Hematopoietic multipotent progenitor cell treated with erythropoietin and hydrocortisone succinate and interleukin-3 and kit ligand, for 8 days (in vitro differentiated cells): ENCODE data around the gene RASL10A.
A peak's percentile ranks its signal among the peaks of the same experiment; 100 is the strongest.
"Not testable (repeated sequence)": the region's sequence is repeated elsewhere in the genome, so short reads cannot be mapped to it uniquely, and the experiment has no call there.

Experiments
- DNase-seq: peaks from one replicate; pipeline ENCODE4 v3.0.0-alpha.2; 2015

The RASL10A gene, protein sequence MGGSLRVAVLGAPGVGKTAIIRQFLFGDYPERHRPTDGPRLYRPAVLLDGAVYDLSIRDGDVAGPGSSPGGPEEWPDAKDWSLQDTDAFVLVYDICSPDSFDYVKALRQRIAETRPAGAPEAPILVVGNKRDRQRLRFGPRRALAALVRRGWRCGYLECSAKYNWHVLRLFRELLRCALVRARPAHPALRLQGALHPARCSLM

DNA sequence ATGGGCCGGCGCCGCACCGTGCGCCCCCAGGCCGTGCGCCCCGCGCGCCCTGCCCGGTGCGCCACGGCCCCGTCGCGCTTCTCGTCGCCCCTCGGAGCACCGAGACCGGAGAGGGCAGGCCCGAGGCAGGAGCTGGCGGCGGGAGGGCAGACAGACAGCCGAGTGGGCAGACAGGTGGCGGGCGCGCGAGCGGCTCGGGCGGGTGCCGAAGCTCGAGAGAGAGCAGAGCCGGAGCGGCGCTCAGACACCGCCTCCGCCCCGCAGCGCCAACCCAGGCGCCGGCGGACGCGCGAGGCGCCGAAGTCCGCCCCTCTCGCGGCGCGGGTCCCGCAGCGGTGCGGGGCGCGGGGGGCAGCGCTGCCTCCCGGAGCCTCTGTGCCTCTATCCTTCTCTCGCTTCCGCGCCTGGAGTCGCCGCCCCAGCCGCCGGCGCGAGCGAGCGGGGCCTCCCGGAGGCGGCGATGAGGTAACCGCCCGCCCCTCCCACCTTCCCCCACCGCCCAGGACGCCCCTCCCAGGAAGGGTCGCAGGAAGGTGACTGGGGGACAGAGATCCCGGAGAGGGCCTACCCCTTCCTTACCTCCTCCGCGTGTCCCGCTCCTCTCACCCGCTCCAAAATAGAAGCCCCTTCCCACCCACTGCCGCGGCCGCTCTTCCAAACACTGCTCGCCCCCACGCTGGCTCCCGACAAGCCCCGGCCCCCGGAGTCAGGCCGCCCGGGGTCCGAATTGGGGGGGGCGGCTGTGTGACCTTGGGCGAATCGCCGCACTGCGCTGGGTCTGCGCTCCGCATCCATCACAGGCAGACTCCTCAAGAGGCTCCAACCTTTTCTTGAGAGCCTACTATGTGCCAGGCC, at the start of gene RASL10A:
Gene RASL10A, minus strand, starts transcription at position 412 of the 855 bp plus-strand sequence. CDS start 451 bp downstream, outside the sequence.
- DNase-seq: no peak

DNA sequence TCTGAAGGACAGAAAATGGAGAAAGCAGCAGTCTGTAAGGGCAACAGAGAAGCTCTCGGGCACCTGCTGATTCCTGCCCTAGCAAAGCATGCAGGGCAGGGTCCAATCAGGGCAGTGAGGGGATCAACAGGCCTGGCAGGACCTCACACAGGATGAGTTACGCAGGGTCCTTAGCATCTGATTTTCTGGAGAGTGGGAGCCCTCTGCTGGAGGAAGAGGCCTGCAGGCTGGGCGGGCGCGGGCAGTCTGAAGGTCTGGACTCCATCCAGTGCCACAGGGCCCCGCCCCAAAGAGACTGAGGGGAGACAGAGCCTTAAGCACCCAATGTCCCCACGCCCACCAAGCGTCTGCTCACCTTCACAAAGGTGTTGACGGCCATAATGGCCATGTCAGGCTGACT, 44.0 kb upstream of the RASL10A start:
- peak; percentile 61 for DNase-seq

DNA sequence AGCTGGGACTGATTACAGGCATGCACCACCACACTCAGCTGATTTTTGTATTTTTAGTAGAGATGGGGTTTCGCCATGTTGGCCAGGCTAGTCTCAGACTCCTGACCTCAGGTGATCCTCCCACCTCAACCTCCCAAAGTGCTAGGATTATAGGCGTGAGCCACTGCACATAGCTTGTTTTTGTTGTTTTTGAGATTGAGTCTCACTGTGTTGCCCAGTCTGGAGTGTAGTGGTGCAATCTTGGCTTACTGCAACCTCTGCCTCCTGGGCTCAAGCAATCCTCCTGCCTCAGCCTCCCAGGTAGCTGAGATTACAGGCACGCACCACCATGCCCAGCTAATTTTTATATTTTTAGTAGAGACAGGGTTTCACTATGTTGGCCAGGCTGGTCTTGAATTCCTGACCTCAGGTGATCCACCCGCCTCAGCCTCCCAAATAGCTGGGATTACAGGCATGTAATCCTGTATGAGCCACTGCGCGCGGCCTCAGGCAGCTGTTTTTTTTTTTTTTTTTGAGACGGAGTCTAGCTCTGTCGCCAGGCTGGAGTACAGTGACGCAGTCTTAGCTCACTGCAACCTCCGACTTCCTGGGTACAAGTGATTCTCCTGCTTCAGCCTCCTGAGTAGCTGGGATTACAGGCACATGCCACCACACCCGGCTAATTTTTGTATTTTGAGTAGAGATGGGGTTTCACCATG, 41.8 kb upstream of the RASL10A start:
- DNase-seq: not testable (repeated sequence)

DNA sequence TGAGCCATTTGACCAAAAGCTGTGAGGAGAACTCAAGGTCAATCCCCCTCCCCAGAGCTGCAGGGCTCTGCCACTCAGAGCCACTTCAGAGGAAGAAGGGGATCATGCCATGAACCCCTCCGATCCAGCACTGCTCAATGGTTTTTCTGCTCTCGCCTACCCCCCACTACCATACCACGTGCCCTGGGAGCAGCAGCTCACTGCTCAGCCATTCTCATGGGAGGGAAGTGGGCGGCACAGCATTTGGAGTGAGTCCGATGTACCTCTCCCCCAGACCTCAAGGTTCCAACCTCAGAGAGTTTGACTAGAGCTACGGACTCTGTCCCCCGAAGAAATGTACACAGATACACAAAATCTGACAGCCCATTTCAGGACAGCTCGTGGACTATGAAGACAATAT, 38.4 kb upstream of the RASL10A start:
- no peak for DNase-seq

DNA sequence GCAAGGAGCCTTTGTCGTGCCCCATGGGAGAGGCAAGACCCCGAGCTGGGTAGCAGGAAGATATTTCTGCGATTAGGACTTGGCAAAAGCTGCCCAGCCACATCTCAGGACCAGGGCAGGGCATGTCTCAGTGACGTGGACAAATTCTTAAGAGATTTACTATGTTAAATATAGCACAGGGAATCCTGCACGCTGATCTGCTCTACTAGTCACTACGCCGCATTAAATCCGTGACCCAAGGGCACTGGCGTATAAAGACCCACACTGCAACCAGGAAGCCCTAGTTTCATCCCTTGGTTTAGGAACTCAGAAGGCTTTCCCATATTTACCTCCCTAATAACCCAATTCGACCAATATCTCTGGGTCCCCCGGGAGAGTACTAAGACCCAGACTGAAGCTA, 37.8 kb upstream of the RASL10A start:
- no peak for DNase-seq

DNA sequence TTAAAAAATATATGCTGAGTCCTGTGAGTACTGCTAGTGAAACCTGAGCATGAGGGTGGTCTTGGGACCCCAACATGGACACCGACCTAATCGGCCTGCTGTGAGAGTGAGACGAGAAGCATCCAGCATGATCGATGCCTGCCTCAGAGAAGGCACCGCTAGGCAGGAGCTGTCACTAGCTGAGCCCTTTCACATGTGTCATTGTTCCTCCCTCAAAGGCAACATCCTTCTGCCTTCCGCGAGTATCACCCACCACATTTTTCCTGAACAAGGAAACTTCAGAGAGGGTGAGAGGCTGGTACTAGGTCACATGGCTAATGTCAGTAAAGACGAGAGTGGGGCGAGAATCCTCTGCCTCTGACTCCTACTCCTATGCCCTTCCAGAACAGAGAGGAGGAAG, 37.3 kb upstream of the RASL10A start:
- no peak for DNase-seq

DNA sequence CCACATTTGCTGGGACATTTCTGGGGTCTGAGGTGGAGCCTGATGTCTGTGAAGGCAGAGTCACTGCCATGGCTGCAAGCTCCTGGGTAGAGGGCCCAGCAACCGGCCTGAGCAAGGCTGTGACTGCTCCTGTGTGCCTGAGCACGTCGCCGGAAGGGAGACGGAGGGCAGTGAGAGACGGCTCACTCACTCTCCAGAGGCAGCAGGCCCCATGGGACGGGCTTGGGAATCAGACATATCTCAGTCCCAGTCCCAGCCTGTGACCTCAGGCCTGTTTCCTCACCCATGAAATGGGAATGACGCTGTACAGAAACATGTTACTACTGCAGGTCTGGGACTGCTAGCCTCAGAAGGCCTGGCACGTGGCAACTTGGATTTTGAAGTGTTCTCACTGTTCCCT, 36.4 kb upstream of the RASL10A start:
- DNase-seq: no peak

DNA sequence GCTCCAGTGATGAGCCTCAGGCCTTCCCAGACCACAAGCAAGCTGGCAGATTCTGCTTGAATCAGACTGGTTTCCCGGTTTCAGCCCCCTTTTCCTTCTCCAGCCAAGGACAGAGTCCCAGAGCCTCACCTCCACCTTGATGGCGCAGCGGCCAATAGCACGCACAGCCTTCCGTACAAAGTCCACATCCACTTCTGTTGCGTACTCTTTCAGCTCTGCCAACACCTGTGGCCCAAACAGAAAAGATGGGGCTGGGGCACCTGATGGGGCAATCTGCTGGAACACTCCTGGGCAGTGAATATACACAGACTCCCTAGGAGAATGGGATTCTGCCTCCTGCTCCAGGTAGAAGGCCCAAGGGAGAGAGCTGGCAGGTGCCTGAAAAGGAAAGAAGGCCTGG, 35.5 kb upstream of the RASL10A start:
- DNase-seq: no peak

DNA sequence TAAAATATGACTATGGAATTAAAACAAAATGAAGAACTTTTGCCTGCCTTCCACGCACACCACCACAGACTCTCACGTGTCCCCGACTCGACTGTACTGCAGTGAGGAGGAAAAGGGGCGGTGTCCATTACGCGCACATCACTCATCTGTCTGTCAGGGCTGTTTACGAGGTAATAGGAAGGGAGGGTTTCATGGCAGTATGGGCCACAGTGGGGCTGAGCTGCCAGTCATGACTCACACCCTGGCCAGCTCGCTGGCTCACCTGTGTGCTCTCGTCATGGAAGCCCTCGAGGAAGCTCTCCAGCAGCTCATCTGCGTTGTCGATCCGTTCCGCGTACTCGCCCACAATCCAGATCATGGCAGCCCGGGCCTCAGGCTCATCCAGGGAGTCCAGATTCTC, 33.5 kb upstream of the RASL10A start:
- no peak for DNase-seq

DNA sequence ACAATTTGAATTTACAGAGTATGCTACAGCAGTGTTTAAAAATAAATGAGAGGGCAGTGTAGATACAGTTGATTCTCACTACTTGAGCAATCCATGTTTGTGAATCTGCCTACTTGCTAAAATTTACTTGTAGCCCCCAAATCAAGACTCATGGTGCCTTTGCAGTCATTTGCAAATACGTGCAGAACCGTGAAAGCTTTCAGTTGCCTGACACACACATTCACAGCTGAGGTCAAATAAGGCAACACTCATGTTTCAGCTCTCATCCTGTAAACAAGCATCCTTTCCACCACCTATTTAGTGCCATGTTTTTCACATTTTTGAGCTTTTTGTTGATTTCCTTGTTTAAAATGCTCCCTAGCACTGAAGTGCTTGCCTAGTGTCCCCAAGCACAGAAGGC, 32.5 kb upstream of the RASL10A start:
- DNase-seq: no peak

DNA sequence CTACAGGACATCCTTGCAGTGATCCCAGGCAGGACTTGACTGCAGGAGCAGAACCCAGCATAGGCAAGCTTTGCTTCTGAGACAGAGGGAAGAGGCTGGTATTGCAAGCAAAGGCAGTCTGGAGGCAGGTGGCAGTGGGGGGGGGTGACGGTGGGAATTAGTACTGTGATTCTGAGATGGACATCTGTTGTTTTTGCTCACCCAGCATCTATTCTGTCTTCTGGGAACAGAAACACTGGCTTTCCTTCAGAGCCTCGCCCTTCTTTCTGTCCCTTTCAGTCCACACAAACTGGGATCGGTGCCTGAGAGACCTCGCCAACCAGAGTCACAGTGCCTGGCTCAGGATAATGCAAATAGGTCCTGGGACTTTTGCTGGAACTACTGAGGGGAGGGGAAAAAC, 31.2 kb upstream of the RASL10A start:
- DNase-seq: no peak

DNA sequence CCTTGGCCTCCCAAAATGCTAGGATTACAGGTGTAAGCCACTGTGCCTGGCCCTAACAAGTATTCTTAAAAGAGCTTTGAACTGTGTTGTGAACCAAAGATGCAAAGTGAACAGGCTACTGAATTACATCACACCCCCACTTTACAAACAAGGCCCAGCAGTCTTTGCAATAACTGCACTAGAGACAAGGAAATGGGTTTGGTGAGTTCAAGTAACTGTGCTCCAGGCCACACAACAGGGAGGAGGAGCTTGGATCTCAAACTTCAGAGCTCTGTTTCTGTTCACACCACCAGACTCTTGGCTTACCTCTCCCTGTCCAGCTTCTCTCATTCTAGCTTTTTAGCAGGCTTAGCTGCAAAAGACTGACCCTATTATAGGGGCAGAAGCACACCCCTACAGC, 30.4 kb upstream of the RASL10A start:
- no peak for DNase-seq

DNA sequence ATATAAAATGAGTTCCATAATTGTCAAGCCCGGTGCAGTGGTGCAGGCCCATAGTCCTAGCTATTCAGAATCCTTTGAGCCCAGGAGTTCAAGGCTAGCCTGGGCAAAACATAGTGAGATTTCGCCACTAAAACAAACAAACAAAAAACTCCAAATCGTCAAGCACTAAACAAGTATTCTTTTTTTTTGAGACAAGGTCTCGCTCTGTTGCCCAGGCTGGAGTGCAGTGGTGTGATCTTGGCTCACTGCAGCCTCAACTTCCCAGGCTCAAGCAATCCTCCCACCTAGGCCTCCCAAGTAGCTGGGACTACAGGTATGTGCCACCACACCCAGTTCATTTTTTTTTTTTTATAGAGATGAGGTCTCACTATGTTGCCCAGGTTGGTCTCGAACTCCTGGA, 29.4 kb upstream of the RASL10A start:
- DNase-seq: not testable (repeated sequence)

DNA sequence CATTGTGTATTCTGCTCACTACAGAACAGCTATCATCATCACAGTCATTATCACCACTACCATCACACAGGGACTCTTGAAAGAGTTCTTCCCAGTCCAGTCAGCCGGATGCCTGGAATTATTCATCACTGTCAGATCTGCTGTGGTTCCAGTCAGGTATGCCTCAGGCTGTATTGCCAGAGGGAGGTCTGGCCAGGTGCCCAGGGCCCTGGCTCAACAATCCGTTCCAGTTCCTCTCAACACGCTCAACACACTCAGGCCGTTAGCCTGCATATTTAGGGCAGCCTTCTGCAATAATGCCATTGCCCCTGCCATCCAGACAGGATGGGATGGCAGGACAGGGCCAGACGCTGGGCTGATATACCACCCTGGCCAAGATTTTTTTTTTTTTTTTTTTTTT, 28.6 kb upstream of the RASL10A start:
- no peak for DNase-seq

DNA sequence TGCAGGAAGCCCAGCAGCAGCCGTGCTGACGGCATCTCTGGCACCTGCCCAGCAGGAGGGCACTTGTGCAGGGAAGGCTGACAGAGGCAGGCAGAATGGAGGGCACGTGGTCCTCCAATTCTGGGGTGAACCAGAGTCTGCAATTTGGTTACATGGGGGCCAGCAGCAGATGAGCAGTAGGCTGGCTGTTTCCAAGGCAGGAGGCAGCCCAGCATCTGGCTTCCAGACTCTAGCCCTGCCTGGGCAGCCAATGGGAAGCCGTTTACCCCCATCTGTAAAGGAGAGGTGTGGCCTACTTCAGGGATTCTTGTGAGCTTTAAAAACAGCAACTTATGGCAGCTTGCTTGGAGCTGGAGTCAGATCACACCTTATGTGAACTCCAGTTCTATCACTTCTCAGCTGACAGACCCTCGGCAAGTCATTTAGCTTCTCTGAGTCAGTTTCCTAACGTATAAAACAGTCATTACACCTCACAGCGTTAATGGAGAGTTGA, 27.9 kb upstream of the RASL10A start:
- no peak for DNase-seq

DNA sequence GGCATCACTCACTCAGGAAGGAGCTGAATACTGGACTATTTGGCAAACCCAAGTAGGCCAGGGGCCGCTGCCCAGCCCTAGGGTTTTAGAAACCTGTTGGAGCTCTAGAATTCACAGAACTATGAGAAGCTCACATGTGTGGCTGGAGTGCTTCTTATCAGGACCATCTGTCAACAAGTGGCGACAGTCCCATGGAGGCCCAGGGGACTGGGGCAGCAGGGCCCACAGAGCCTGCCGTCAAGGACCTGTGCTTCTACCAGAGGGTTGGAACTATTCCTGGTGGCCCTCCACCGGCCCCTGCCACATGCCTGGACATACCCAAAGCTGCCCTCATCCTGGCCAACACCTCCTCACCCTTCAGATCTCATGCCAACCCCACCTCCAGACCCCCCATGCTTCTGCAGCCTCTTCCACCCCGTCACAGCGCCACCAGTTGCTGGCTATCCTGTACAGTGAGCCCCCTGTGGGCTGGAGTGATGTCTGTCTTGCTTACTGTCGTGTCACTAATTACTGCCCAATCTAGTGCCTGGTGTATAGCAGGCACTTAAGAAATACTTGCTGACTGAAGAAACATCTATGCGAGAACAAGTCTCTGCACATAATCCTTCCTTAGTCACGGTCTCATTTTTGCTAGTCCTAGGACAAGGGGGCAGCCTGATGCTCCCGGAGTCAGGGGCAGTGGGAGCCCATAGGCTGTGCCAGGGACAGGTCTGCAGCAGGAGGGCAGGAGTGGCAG, 27.2 kb upstream of the RASL10A start:
- DNase-seq: peak; percentile 29

DNA sequence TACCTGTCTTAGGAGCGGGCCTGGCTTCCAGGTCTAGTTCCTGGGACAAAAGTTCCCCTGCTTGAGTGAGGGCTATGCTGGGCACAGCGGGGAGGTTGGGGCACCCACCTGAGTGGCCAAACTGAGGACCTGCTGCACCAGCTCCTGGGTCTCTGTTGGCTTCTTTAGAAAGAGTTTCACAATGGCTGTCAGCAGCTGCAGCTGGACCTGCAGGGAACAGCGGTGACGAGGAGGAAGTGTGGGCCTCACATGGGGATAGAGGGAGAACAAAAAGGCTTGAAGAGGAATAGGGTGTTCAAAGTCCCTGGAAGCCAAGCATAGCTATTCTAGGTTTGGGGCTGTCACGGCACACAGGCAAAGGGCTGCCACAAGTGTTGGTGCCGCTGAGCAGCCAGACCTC, 26.7 kb upstream of the RASL10A start:
- no peak for DNase-seq

DNA sequence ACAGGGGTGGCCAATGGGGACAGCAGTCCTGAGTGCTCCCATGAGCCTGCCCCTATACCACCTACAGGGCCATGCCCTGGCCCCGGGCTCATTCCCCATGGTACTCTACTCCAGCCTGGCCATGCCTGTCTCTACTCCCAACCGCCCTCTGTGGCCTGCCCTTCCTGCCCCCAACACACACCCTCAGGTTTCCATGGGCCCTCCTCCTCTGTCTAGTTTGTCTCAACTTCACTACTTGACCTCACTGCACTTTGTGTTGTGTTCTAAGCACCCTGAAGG, 26.3 kb upstream of the RASL10A start:
- DNase-seq: no peak

DNA sequence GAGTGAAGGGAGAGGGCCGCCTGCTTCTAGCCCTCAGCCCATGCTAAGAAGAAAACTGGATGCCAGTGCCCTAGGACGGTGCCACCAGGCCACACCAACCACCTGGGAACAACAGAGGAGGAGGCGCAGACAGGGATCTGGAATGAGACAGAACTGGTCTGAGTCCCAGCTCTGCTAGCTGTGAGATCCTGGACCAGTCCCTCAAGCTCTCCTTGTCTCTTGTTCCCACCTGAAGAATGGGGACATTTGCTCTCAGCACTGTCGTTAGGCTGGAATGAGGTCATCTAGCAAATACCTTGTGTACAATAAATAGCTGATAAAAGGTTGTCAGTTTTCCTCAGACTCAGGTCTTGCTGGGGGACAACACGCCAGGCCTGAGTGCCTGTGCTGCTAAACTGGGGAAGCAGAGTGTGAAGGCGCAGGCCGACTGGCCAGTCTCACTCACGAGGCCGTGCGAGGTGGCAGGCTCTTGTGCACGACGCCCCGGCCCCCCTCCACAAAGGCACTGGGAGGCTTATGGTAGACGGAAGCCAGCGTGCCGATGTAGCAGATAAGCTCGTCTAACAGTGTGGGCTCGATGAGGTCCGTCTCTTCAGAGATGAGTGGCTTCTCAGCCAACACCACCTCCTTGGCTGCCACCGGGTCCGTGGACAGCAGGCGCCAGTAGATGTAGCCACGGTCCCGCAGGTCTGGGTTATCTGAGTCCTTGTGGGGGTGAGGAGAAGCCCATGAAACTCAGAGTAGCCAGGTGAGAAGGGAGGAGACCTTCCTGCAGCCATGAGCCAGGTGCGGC, 25.8 kb upstream of the RASL10A start:
- DNase-seq: no peak

DNA sequence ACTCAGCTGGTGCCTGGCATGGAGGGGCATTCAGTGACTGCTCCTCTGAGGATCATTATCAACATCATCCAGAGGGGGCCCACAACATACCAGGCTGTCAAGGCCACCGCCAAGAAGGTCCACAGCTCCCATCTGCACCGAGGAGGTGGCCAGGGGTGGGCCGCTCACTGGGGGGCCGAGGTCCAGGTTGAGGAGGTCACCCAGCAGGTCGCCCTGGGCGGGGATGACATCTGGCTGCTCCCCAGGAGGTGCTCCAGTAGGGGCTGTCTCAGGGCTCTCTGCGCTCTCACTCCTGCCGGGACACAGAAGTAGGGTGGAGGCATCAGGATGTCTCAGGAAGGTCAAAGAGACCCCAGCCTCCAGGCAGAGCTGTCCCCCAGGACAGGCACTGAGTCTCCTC, 25.1 kb upstream of the RASL10A start:
- no peak for DNase-seq

DNA sequence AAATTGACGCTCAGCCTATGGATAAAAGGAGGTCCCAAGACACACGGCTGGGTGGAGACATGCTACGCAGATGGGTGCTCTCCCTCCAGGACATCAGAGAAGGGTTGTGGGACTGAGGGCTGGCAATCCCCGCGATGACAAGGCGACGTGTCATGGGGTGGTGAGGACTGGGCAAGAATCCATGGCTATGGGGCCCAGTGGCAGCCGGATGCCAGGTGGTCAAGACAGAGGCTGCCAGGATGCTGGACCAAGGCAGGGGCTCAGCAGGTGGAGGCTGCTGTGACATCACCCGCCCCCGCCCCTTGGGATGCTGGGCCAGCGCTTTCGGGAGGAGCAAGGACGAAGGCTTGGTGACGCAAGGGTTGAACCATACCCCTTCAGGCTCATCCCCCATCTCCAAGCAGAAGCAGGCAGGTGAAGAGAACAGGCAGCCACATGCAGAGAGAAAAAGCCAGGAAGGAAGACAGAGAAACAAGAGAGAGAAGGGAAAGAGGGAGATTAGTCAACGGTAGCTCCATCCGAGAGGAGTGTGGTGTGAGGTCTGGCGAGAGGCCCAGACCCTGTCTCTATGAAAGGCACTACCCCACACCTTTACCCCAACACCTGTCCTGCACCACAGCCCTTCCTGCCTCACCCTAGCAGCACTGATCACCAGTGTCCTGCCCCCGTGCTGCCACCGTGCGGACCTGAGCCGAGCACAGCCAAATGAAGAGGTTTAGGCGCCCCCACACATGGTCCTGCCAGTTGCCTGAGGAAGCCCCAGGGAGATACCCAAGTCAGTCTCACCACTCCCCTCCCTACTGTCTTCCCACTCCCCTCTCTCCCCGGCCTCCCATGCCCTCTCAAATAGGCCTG, 24.1 kb upstream of the RASL10A start:
- no peak for DNase-seq

DNA sequence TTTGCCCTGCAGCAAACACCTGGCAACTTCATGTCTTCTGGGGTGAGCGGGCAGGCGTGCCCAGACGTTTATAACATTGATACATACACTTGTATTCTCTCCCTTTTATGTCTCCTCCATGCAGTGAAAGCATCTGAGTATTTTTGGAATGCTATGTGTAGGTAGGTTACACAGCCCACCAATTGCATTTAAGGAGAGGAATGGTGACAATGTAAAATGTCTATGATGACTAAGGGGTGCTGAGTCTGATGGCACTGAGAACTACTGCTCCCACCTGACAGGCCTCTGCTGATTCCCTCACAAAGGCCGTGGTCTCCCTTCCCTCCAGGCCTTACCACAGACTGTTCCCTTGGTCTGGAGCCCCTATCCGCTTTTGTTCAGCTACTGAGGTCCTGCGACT, 22.9 kb upstream of the RASL10A start:
- no peak for DNase-seq
